ENCODE results near the gene ISM1.

ISM1 gene

GRCh38 chr20:13341737-13342393, 120.8 kb downstream of the ISM1 start:
- TF ChIP-seq, protein P1, sequence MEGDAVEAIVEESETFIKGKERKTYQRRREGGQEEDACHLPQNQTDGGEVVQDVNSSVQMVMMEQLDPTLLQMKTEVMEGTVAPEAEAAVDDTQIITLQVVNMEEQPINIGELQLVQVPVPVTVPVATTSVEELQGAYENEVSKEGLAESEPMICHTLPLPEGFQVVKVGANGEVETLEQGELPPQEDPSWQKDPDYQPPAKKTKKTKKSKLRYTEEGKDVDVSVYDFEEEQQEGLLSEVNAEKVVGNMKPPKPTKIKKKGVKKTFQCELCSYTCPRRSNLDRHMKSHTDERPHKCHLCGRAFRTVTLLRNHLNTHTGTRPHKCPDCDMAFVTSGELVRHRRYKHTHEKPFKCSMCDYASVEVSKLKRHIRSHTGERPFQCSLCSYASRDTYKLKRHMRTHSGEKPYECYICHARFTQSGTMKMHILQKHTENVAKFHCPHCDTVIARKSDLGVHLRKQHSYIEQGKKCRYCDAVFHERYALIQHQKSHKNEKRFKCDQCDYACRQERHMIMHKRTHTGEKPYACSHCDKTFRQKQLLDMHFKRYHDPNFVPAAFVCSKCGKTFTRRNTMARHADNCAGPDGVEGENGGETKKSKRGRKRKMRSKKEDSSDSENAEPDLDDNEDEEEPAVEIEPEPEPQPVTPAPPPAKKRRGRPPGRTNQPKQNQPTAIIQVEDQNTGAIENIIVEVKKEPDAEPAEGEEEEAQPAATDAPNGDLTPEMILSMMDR (conservative IDR thresholded peaks at IDR 0.05), result no peak
- no peak overlapping the region for H3K27ac ChIP-seq

DNA sequence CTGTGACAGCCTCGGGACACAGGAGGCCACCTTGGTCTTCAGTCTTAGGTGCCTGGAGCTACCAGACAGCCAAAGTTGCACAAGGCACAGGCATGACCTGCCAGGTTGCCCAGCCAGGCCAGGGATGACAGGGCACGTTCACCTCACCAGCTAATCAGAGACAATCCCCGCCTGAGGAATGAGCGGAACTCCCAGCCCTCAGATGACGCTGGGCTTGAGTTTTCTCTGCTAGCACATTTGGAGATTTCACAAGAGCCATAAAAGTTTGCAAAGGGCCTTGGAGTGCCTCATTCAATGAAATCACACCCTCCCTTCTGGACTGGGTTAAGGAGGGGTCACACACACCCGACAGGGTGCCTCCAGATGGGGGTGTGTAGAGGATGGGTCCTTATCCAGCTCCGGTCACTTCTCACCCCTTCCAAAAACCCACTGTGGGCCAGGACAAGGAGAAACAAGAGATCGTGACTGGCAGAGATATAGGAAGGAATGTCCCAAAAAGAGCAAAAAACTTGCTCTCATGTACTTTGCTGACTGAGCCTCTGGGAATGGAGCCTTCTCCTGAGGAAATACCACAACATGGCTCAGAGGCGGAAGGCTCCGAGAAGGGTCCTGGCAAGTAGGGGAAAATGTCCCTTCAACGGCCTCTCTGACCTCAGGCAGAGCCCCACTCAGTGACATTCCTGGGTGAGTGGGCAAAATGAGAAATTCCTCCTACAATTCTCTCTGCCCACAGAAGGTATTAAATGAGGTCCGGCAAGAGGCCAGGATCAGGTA, 121.6 kb downstream of the ISM1 start:
- TF ChIP-seq, protein P1 (conservative IDR thresholded peaks at IDR 0.05), result no peak
- no peak for TF ChIP-seq ZFX (IDR thresholded peaks at IDR 0.05)
- H3K27ac ChIP-seq, result no peak overlapping the region

DNA sequence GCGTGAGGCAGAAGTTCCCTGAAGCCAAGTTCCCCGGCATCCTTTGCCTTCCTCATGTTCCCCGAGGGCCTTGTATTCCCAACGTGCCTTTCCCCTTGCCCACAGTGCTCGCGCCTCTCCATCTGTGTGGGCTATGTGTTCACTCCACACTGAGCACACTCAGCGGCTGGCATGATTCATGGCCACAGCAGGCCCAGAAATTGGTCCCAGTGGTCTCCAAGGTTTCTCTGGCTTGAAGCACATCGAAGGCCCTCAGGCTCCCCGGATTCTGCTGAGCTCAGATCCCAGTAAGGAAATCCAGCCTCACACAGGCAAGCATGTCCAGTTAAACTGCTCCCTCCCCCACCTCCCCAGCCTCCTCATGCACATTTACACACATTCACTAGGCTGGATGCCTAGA, 123.6 kb downstream of the ISM1 start:
- H3K27ac ChIP-seq, result no peak overlapping the region
- TF ChIP-seq, protein P1 (conservative IDR thresholded peaks at IDR 0.05), result no peak
- TF ChIP-seq ZFX (IDR thresholded peaks at IDR 0.05), result no peak

DNA sequence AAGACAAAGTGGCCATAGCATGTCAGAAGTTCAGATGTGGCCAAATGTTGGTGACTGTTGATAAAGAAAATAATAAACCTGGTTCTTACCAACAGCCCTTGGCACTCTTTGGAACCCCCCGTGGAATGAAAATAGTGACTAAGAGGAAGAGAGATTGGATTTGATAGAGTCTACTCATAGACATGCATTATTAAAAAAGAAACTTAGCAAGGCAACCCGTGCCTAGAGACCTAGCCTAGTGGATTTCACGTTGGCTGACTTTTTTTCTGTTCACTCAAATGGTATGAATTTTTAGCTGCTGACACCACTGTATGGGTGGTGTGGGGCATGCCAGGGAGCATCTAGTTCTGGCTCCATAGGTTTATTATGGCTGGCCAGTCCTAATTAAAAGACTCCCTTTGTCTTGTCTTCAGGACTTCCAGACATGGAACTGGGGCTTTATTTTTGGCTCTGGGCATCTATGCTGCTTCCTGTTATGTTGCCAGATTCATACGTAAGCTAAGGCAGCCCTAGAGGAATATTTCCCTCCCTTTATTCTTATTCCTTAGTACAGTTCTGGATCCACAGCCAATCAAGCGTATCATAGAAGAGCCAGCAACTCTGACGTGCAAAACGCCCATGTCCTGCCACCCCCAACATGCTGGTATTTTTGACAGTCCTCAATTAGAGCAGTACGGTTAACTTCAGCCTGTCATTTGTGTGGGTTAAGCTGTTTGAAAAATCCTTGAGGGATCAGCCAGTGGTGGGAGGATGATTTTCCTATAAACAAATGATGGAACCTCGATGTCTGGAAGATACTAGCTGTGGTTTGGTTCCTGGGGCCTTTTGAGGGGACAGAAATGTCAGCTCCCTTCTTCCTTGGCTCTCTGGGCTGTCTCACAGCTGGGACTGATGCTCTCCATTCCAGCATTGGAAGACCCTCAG, 127.5 kb downstream of the ISM1 start:
- no peak for TF ChIP-seq ZFX (IDR thresholded peaks at IDR 0.05)
- TF ChIP-seq, protein P1 (conservative IDR thresholded peaks at IDR 0.05), result no peak
- no peak overlapping the region for H3K27ac ChIP-seq

DNA sequence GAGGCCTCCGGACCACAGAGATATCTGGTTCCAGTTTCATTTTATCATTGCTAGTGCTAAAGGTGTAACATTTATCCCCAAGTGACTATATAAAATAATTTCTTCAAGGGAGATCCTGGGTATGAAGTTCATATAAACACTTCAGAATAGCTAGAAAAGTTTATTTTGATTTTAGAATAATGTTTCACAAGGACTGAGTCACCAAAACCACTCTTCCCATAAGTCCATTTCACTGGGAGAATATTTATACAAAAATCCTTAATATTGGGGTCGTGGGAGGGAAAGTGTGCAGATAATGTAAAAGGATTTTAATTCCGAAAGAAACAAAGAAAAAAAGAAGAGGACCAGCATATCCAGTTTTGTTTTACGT, 128.1 kb downstream of the ISM1 start:
- no peak for TF ChIP-seq ZFX (IDR thresholded peaks at IDR 0.05)
- TF ChIP-seq, protein P1 (conservative IDR thresholded peaks at IDR 0.05), result no peak

More for the DNA sequence above, 128.1 kb downstream of the ISM1 start:
- H3K27ac ChIP-seq, result no peak overlapping the region
